ENCODE data around the gene ATP5PD.
"Not testable (repeated sequence)": the region's sequence is repeated elsewhere in the genome, so short reads cannot be mapped to it uniquely, and the experiment has no call there.

ATP5PD gene

DNA sequence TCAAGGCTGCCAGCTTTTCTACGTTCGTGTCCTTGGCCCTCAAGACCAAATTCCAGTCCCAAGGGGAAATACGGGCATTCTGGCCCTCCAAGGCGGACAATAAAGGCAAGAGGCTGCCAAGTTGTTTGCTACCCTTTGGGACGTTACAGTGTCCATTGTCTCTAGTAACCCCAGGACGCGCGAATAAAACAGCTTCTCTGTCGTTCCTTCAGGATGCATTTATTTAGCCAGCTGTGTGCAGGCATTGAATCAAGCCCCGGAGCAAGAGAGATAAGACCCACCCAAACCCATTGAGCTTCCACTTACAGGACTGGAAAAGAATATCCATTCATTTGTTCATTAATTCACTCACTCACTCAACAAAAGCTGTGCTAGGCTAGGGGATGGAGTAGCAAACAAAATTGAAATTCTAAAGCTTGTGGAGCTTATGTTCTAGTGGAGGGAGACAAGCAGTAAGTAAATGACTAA is 33.6 kb downstream of the ATP5PD start:
- no peak for DNase-seq

DNA sequence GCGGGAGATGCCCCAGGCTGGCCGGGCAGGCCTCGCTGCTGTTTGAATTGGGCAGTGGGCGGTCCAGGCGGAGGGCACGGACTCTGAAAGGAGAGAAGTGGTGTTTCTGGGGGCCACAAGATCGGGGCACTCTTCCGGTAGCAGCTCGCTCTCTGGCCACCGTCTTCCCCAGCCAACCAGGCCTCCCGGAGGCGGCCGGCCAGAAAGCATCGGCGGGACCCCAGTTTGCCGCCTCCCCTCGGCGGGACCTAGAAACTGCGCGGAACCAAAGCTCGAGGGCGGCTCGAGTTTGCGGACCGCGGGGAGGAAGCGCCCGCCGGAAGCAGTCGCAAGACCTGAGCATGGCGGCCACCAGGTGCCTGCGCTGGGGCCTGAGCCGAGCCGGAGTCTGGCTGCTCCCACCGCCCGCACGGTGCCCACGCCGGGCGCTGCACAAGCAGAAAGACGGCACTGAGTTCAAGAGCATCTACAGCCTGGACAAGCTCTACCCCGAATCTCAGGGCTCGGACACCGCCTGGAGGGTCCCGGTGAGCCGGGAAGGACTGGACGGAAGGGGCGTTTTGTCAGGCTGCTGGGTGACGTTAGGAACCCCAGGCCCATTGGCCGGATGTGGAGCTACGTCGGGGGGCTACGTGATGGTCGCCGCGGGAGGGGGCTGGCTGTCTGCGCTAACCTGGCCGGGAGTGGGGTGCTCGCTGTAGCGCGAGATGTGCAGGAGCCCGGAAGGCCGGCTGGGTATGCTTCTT is 34.2 kb downstream of the ATP5PD start, which contains the start of gene MRPL58:
Gene MRPL58 (plus strand): TSS at position 325 of the 746 bp plus-strand sequence. CDS start 17 bp downstream, at position 342.
- no peak for DNase-seq

DNA sequence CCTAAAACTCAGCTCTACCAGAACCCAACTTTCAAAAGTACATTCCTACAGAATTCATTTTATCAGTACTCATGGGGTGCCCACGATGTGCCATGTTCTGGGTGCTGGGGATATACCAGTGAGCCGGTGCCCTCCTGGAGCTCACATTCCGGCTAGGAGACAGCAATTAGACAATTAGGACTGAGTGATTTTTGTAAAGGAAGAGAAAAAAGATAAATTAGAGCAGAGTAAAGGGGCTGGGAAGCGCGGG is 34.7 kb downstream of the ATP5PD start:
- no peak for DNase-seq

DNA sequence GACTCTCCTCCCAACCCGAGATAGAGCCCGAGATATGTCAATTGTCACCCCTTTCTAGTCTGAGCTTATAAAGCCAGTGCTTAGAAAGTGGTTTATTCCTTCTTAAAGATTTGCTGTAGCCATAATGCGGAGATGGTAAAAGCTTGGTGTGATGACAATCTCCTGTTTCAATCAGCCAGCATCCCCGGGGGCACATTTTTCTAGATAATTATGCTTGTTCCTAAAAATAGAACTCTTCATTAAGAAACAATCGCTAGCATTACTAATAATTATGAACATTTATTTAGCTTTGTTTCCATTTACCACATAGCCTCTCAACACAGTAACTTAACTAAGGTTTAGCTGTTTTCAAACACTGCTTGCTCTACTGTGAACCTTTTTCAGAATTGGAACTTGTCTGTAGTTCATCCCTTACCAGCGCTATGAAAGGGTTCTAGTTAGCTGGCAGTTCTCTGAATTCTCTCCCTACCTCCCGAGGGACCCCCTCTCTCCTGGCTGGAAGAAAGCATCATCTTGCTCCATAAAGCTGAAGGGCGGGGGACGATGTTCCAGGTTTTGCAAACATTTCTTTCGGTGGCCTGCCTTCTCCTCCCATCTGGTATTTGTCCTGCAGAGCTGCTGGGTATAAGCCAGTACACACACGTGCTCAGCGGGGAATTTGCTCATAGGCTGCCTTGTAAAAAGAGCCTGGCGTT is 35.2 kb downstream of the ATP5PD start:
- no peak for DNase-seq

DNA sequence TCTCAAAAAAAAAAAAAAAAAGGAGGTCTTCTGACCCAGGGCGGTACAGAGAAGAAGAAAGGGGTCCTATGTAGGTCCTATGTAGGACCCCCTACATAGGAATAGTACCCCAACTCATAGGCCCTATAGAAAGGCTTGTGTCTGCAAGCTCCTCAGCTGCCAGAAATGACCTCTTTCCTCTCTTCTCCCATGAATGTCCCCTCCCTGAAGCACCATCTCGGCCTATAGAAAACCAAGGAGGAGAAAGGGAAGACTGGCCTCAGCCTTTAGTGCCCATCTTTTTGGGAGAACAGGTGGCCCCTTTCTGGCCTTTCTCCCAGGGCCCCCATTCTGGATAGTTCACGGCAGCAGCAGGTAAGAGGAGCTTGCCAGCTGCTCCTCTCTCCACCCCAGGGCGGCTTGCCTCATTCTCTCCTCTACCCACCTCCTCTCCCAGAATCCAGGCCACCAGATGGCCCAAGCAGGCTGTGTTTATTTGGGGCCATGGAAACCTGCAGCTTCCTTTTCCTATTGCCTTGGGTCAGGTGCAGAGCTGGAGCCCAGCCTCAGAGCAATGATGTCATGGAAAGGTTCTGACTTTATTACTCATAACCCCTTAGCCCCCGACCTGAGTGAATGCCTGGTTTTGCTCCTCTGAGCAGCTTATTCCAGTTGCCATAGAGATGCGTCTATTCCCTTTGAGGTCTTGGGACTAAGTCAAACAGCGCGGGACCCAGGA is 35.9 kb downstream of the ATP5PD start:
- no peak for DNase-seq

DNA sequence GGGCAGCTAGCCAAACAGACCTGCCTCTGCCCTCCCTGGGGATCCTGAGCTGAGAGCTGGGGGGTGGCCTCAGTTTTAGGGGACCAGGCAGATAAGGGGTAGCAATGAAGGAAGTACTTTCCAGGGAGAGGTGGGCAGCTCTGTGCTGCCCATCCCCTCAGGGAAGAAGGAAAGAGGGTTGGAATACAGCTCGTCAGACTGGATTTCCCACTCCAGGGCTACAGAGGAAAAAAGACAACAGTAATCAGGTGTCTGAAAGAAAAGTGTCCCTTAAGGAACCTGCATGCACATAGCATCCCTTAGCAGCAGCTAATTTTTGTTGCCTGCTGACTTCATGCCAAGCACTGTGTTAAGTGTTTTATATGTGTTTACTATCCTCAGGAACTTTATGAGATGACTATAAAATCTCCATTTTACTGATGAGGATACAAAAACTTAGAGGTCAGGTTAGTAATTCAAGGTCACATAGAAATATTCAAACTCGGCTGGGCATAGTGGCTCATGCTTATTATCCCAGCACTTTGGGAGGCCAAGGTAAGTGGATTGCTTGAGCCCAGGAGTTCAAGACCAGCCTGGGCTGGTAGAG is 37.5 kb downstream of the ATP5PD start:
- no peak for DNase-seq

DNA sequence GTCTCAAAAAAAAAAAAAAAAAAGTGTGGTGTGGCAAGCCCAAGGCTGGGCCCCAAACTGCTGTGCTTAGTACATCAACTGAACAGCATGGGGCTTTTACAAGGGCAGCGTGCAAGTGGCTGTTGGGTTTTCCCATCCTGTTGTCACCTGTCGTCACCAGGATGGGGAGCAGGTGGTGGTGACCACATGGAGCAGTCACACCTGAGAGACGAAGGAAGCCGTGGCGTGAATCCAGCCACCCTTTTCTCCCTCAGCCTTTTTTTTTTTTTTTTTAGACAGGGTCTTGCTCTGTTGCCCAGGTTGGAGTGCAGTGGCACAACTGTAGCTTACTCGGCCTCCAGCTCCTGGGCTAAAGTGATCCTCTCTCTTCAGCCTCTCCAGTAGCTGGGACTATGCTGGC is 38.4 kb downstream of the ATP5PD start:
- no peak for DNase-seq

DNA sequence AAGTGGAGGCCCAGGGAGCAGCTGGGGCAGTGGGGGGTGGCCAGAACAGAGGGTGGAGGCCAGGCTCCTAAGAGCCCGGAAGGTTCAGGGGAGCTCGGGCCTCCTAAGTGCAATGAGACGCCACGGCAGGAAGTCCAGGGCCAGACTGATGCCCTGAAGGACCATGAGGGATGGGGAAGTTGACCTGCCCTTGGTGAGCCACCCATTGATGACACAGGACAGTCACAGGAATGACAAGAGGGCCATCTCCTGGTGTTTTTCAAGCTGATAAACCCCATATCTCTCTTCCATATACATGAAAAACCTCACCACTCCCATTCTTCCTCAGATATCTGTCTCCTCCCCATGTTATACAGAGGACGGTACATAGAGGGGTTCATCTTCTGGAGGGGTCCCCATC is 40.1 kb downstream of the ATP5PD start:
- no peak for DNase-seq

DNA sequence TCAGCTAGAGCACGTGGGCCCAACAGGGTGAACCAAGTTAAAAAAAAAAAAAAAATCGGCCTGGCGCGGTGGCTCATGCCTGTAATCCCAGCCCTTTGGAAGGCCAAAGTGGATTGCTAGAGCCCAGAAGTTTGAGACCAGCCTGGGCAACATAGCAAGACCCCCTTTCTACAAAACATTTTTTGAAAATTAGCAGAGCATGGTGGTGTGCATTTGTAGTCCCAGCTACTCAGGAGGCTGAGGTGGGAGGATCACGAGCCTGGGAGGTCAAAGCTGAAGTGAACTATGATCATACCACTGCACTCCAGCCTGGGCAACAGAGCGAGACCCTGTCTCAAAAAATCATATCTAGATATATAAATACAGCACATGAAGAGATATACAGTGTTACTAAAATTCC is 40.7 kb downstream of the ATP5PD start:
- DNase-seq = not testable (repeated sequence)

DNA sequence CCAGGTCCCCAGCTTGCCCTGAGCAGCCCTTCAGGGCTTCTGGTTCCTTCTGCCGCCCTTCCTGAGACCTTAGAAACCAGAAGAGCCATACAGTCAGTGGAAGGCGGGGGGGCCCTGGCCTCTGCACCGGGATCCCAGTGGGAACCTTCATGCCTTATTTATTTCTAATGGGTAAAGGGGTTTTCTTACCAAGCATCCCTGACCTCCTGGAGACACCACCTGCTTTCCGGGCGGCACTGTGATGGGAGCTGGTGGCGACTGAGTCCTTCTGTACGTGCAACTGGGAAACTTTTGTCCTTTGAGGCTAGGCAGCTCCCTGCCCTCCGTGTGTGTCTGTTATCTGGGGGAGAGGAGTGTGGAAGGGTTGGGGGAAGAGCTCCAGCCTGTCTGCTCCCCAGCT is 41.5 kb downstream of the ATP5PD start:
- DNase-seq = no peak

DNA sequence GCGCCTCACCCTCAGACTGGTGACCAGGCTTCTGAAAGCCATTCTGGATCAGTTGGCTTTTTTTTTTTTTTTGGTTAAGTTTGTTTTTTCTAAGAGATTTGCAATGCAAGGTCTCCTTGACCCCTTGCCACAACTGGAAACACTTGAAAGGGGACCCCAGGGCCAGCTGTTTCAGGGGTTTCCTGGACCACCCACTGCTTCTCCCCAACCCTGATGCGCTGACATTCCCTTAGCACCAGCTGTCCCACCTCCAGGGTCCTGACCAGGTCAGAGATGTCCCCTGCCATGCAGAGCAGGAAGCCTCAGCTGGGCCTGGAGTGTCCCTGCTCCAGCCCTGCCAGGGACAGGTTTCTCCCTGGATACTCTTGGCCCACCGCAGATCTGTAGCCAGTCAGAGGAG is 42.4 kb downstream of the ATP5PD start:
- no peak for DNase-seq

DNA sequence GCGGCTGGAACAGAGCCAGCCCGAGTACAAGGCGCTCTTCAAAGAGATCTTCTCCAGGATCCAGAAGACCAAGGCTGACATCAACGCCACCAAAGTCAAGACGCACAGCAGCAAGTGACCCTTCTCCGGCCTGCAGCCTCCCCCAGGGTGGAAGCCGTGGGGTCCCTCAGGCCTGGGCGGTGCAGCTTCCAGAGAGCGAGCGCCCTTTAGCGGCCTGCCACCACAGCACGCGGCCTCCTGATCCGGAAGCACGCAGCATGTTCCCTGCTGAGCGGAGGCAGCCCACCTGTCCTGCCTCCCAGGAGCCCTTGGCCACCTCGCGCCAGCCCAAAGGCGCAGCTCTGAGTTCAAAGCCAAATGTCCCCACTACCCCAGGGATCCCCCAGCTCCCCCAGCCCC is 42.8 kb downstream of the ATP5PD start:
- DNase-seq = no peak

DNA sequence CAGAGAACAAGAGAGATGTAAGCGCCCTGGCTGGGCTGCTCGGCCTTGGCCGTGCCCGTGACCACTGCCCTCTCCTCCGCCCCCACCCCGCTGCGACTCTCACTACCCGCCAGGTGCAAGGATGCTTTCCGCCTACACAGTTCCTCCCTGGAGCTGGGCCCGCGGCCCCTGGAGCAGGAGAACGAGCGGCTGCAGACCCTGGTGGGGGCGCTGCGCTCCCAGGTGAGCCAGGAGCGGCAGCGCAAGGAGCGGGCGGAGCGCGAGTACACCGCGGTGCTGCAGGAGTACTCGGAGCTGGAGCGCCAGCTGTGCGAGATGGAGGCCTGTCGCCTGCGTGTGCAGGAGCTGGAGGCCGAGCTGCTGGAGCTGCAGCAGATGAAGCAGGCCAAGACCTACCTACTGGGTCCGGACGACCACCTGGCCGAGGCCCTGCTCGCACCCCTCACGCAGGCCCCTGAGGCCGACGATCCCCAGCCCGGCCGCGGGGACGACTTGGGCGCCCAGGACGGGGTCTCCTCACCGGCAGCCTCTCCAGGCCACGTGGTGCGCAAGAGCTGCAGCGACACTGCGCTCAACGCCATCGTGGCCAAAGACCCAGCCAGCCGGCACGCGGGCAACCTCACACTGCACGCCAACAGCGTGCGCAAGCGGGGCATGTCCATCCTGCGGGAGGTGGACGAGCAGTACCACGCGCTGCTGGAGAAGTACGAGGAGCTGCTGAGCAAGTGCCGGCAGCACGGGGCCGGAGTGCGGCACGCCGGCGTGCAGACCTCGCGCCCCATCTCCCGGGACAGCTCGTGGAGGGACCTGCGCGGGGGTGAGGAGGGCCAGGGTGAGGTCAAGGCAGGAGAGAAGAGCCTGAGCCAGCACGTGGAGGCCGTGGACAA is 43.5 kb downstream of the ATP5PD start:
- DNase-seq = no peak

DNA sequence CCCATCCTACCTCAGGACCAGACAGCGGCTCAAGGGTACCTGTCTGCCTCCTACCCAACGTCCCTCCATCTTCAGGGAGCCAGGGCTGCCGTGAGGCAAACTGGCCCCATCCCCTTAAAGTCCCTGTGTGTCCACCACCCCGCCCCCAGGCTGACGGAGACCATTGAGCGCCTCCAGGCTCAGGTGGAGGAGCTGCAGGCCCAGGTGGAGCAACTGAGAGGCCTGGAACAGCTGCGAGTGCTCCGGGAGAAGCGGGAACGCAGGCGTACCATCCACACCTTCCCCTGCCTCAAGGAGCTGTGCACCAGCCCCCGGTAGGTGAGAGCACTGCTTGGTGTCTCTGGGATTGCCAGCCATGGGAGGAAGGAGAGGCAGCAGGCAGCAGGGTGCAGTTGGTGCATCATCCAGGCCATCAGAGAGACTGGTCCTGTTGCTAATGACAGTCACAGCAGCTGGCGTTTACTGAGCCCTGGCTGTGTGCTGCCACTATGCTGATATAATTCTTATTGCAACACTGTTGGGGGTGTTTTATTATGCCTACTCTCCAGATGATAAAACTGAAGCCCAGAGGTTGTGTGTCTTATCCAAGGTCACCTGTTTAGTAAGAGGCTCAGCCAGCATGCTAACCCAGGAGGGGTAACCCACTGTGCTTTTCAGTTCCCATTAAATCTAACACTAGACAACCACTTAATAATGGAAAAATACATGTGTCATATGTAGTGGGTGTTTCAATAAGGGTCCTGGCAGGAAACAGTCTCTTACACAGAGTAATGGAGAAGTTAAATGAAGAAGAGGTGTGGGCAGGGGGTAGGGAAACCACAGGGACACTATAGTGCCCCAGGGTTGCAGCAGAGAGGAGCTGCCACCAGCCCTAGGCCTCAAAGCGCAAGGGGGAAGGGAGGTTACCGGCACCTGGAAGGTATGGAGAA is 44.6 kb downstream of the ATP5PD start:
- DNase-seq = no peak

DNA sequence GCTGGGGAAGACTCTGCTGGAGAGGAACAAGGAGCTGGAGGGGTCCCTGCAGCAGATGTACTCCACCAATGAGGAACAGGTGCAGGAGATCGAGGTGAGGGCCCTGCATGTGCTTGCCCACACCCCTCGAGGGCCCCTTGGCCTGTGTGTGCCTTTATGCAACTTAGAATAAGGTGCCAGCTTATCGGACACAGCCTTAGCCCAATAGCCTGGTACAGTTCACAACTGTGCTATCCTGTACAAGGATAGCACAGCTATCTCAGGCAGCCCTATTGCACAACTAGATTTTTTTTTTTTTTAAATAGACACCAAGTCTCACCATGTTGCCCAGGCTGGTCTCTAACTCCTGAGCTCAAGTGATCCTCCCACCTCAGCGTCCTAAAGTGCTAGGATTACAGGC is 47.2 kb downstream of the ATP5PD start:
- no peak for DNase-seq

DNA sequence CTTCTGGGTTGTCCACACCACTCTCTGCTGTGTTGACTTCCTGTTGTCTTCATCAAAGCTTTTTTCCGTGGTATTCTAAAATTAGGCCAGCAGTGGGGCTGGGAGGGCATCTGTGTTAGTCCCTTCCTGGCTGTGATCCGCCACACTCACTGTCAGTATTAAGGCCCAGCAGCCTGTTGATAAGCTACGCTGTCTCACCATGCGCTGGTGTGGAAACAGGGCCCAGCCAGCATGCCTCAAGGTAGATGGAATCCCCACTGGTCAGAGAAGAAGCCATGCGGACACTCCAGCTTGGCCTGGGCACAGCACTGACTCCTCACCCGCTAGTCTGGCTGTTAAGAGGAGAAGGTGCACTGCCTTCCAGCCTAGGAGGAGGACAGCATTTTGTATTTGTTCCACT is 48.0 kb downstream of the ATP5PD start:
- no peak for DNase-seq

DNA sequence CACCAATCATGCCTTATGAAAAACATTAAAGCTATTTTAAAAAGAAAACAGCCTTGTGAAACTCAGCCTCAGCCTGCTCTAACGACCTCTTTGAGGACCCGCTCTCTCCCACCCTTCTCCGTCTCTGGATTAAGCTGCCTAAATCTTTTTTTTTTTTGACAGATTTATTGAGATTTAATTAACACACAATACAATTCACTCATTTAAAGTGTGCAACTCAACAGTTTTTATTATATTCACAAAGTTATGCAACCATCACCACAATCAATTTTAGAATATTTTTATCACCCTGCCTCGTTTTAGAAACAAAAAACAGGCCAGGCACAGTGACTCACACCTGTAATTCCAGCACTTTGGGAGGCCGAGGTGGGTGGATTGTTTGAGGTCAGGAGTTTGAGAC is 50.9 kb downstream of the ATP5PD start:
- DNase-seq = no peak

DNA sequence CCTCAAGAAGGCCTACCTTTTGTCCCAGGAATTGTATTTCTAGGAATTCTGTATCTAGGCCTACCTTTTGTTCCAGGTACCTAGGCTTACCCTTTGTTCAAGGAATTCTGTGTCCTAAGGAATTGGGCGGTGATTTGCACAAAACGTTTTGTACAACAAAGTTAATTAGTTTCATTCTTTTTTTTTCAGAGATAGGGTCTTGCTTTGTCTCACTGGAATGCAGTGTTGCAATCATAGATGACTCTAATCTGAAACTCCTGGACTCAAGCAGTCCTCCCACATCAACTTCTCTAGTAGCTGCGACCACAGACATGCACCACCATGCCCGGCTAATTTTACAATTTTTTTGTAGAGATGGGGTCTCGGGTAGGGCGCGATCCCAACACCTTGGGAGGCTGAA is 52.3 kb downstream of the ATP5PD start:
- no peak for DNase-seq

DNA sequence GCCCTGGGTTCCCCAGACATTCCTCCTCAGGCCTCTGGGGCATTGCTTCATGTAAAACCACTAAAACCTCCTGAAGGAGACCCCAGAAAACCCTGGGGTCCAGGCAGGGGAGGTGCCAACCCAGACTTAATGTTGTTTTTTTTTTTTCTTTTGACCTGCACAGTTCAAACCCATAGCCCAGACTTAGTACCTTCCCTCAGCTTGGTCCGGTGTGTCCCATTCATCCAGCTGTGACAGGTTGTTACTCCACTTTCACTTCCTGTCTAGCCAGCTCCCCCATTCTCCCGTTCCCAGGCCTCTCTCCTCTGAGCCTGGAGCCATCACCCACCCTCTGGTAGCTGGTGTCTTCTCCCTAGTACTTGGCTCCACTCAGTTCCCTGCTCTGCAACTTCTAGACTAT is 54.5 kb downstream of the ATP5PD start:
- no peak for DNase-seq

DNA sequence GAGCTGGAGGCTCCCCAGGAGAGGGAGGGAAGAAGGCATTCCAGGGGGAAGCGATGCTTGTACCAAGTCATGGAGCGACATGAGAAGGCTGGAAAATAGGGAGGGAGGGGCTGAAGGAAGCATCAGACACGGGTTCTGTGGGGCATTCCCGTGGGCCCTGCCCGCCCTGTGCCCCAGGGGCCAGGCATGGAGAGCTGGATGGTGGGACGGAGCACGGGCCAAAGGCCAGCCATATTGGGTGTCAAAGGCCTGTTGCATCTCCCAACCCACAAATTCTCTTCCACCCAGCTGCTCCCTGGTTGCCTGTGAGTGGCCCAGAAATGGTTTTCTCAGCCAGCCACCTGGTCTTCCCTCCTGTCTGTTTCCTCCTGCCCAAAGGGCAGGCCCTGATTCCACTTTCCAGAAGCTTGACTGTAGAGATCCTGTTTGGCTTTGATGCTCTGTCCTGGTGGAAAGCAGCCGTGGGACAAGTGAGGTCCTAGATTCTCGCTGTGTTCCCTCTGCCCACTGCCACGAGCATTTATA is 56.1 kb downstream of the ATP5PD start:
- no peak for DNase-seq
